GM10248 (cell line): Measurements from ENCODE around the gene ZFYVE26.
A peak's percentile ranks its signal among the peaks of the same experiment; 100 is the strongest.
"Not testable (repeated sequence)": the region's sequence is repeated elsewhere in the genome, so short reads cannot be mapped to it uniquely, and the experiment has no call there.

ENCODE experiments used
- CTCF ChIA-PET: fragments of 300-600 bp; sonication (Branson Sonifier 250); formaldehyde crosslinking; extraction: SDS; loops from one replicate; lab custom pipeline; 2021; ENCODE audit warnings: antibody characterized with exemption; lab: Yijun Ruan, JAX
- POLR2A ChIA-PET: fragments of 350-650 bp; sonication (Branson Sonifier 250); formaldehyde crosslinking; extraction: SDS; loops from one replicate; lab custom pipeline; 2020; ENCODE audit warnings: antibody characterized with exemption; lab: Yijun Ruan, JAX
- DNase-seq: peaks from one replicate; pipeline ENCODE4 v3.0.0; 2012; ENCODE audit errors: extremely low spot score
- CTCF ChIP-seq: IDR thresholded peaks from 2 replicates; pipeline ENCODE4 v1.5.1; 2012; ENCODE audit warnings: mild to moderate bottlenecking, low read depth; ENCODE audit errors: extremely low read depth, missing control alignments, control extremely low read depth

Gene ZFYVE26

GRCh38 chr14:67835596-67835995 is 19.2 kb upstream of the ZFYVE26 start:
- ChIA-PET CTCF (interaction anchor here (0.8 to 1.2 kb wide), 3 partner anchors 10 to 1008 kb away, joined by 3 to 5 read pairs (median 4); no protein-coding TSS in a partner anchor), POLR2A (no interaction called here)
- TF ChIP-seq CTCF, result no peak
- no peak for DNase-seq

GRCh38 chr14:67833403-67833802 is 17.0 kb upstream of the ZFYVE26 start:
- ChIA-PET POLR2A (no interaction called here), CTCF (interaction anchor here (0.6 kb wide), 1 partner anchor 242 kb away, joined by 3 read pairs; no protein-coding TSS in a partner anchor)
- no peak for DNase-seq
- TF ChIP-seq CTCF, result no peak

GRCh38 chr14:67831113-67831512 is 14.7 kb upstream of the ZFYVE26 start:
- DNase-seq, result no peak
- ChIA-PET POLR2A (no interaction called here), CTCF (no interaction called here)
- TF ChIP-seq CTCF, result no peak

- CTCF ChIA-PET, result no interaction called here
- POLR2A ChIA-PET, result no interaction called here
- no peak for TF ChIP-seq CTCF
- DNase-seq, result no peak
These were observed 4.7 kb upstream of the ZFYVE26 start for GRCh38 chr14:67821121-67821520.

GRCh38 chr14:67820428-67820971 is 4.1 kb upstream of the ZFYVE26 start:
- CTCF ChIA-PET, result no interaction called here
- no peak for TF ChIP-seq CTCF
- peak; percentile 30 for DNase-seq
- POLR2A ChIA-PET, result no interaction called here

GRCh38 chr14:67819563-67820421 is 3.4 kb upstream of the ZFYVE26 start, which contains the start of gene RAD51B:
TSS of gene RAD51B (plus strand) at chr14:67819779.
- peak; percentile 88 for DNase-seq
- ChIA-PET POLR2A (no interaction called here), CTCF (no interaction called here)
- TF ChIP-seq CTCF, result no peak

GRCh38 chr14:67818476-67818875 is 2.1 kb upstream of the ZFYVE26 start:
- CTCF ChIA-PET, POLR2A ChIA-PET, DNase-seq: not testable (repeated sequence)
